Astrocyte (in vitro differentiated cells and primary cell): ENCODE measurements around the gene MYH11.

Source experiments
- CTCF ChIP-seq: IDR thresholded peaks from 2 replicates; pipeline ENCODE4 v1.5.1; 2011; ENCODE audit warnings: low read depth, mild to moderate bottlenecking, inconsistent platforms, low read length, moderate library complexity; ENCODE audit not compliant: insufficient read depth
- EZH2 ChIP-seq: IDR thresholded peaks from 2 replicates; pipeline ENCODE4 v1.6.1; 2012; ENCODE audit warnings: mild to moderate bottlenecking, low read length, inconsistent platforms; ENCODE audit not compliant: insufficient read depth

- TF ChIP-seq CTCF (no peak), EZH2 (peak; percentile 82)
Observed at GRCh38 chr16:15856901-15857698, at the start of gene MYH11.
